ENCODE measurements around the gene RFX1. TPM values are rescaled to one million over a fixed set of nuclear protein-coding genes. Genes with fewer than 3 reads are reported as not detected.

Gene RFX1
- total RNA-seq, 2 experiments from 2014 or later: 4.4 to 17.4 TPM

GRCh38 chr19:13997631-13997962 lies 8.5 kb downstream of the RFX1 start:
- H3K79me2 ChIP-seq (ENCODE audit: insufficient read depth, low read depth, low read length): peaks cover 34% of the 10 kb centered on the region
- H3K9me3 ChIP-seq (ENCODE audit: low read length): peaks cover 9% of the 10 kb centered on the region
- H3K4me1 ChIP-seq (ENCODE audit: insufficient read depth, low read length, poor library complexity, severe bottlenecking): peaks cover 23% of the 10 kb centered on the region
- no TSS peak for BruUV-seq (replicated peaks)
- intact Hi-C loops (cut with micrococcal nuclease; ENCODE audit: unreplicated experiment): no loop called here
- H3K27ac ChIP-seq (ENCODE audit: low read depth, low read length, poor library complexity, severe bottlenecking): no peak overlapping the region
- no peak overlapping the region for H3K4me3 ChIP-seq (ENCODE audit: low read depth, low read length, poor library complexity, severe bottlenecking)
- no peak for DNase-seq (ENCODE audit: low spot score)
- no peak for TF ChIP-seq EZH2phosphoT487 (IDR thresholded peaks at IDR 0.05; ENCODE audit: borderline replicate concordance, low read depth, low read length)
- TF ChIP-seq, protein P1, sequence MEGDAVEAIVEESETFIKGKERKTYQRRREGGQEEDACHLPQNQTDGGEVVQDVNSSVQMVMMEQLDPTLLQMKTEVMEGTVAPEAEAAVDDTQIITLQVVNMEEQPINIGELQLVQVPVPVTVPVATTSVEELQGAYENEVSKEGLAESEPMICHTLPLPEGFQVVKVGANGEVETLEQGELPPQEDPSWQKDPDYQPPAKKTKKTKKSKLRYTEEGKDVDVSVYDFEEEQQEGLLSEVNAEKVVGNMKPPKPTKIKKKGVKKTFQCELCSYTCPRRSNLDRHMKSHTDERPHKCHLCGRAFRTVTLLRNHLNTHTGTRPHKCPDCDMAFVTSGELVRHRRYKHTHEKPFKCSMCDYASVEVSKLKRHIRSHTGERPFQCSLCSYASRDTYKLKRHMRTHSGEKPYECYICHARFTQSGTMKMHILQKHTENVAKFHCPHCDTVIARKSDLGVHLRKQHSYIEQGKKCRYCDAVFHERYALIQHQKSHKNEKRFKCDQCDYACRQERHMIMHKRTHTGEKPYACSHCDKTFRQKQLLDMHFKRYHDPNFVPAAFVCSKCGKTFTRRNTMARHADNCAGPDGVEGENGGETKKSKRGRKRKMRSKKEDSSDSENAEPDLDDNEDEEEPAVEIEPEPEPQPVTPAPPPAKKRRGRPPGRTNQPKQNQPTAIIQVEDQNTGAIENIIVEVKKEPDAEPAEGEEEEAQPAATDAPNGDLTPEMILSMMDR (conservative IDR thresholded peaks at IDR 0.05; ENCODE audit: low read length): no peak
- CTCF ChIA-PET (ENCODE audit: unreplicated experiment): no interaction called here
- POLR2A ChIA-PET: no interaction called here
- H2AFZ ChIP-seq (ENCODE audit: low read length): no peak overlapping the region
- H3K9me2 ChIP-seq (ENCODE audit: insufficient read depth, low read length): no peaks in the 10 kb centered on the region
- H3K4me2 ChIP-seq (ENCODE audit: low read length): no peak overlapping the region
- peaks cover 50% of the 10 kb centered on the region for H3K36me3 ChIP-seq (ENCODE audit: insufficient read depth, low read length)
- no peaks in the 10 kb centered on the region for H4K20me1 ChIP-seq (ENCODE audit: insufficient read depth, low read length)

- Histone ChIP-seq H3K4me3 (ENCODE audit: low read depth, low read length, poor library complexity, severe bottlenecking) (no peak overlapping the region), H4K20me1 (ENCODE audit: insufficient read depth, low read length) (no peaks in the 10 kb centered on the region), H3K36me3 (ENCODE audit: insufficient read depth, low read length) (peaks cover 56% of the 10 kb centered on the region), H2AFZ (ENCODE audit: low read length) (no peak overlapping the region), H3K9me2 (ENCODE audit: insufficient read depth, low read length) (no peaks in the 10 kb centered on the region), H3K4me1 (ENCODE audit: insufficient read depth, low read length, poor library complexity, severe bottlenecking) (peaks cover 18% of the 10 kb centered on the region), H3K27ac (ENCODE audit: low read depth, low read length, poor library complexity, severe bottlenecking) (no peak overlapping the region), H3K4me2 (ENCODE audit: low read length) (no peak overlapping the region), H3K79me2 (ENCODE audit: insufficient read depth, low read depth, low read length) (peaks cover 29% of the 10 kb centered on the region), H3K9me3 (ENCODE audit: low read length) (peaks cover 9% of the 10 kb centered on the region)
- TF ChIP-seq, protein P1 (conservative IDR thresholded peaks at IDR 0.05; ENCODE audit: low read length): no peak
- TF ChIP-seq EZH2phosphoT487 (IDR thresholded peaks at IDR 0.05; ENCODE audit: borderline replicate concordance, low read depth, low read length): no peak
- no peak for DNase-seq (ENCODE audit: low spot score)
- BruUV-seq (replicated peaks): no TSS peak
- intact Hi-C loops (cut with micrococcal nuclease; ENCODE audit: unreplicated experiment): no loop called here
- ChIA-PET CTCF (ENCODE audit: unreplicated experiment) (no interaction called here), POLR2A (no interaction called here)
These were observed 9.0 kb downstream of the RFX1 start for GRCh38 chr19:13996928-13997630.

Measured in OCI-LY7 (cell line).